ENCODE data around the gene FAM107B. TPM values are rescaled to one million over a fixed set of nuclear protein-coding genes. Genes with fewer than 3 reads are reported as not detected.

Gene FAM107B
- total RNA-seq, 3 donors from 2014 or later = 30.8 to 56.1 (median 51.8) TPM

GRCh38 chr10:14665865-14666857, 108.5 kb downstream of the FAM107B start:
- TF ChIP-seq POLR2AphosphoS5 (IDR thresholded peaks at IDR 0.05) (no peak), POLR2A (IDR thresholded peaks at IDR 0.05) (no peak)
- TF ChIP-seq, protein P1, sequence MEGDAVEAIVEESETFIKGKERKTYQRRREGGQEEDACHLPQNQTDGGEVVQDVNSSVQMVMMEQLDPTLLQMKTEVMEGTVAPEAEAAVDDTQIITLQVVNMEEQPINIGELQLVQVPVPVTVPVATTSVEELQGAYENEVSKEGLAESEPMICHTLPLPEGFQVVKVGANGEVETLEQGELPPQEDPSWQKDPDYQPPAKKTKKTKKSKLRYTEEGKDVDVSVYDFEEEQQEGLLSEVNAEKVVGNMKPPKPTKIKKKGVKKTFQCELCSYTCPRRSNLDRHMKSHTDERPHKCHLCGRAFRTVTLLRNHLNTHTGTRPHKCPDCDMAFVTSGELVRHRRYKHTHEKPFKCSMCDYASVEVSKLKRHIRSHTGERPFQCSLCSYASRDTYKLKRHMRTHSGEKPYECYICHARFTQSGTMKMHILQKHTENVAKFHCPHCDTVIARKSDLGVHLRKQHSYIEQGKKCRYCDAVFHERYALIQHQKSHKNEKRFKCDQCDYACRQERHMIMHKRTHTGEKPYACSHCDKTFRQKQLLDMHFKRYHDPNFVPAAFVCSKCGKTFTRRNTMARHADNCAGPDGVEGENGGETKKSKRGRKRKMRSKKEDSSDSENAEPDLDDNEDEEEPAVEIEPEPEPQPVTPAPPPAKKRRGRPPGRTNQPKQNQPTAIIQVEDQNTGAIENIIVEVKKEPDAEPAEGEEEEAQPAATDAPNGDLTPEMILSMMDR (IDR thresholded peaks at IDR 0.05) = no peak
- no peaks in the 10 kb centered on the region for H3K36me3 ChIP-seq
- no peak overlapping the region for H3K27ac ChIP-seq
- H3K9me3 ChIP-seq = no peaks in the 10 kb centered on the region
- no peaks in the 10 kb centered on the region for H3K27me3 ChIP-seq
- no peak for DNase-seq (ENCODE audit: low spot score in 2 of 2)
- intact Hi-C loops (cut with DNase I; ENCODE audit: low total_unique reads) = no loop called here
- no peaks in the 10 kb centered on the region for H3K4me1 ChIP-seq
- H3K4me3 ChIP-seq = no peak overlapping the region

- Histone ChIP-seq H3K4me1 (no peaks in the 10 kb centered on the region), H3K27ac (no peak overlapping the region), H3K9me3 (no peaks in the 10 kb centered on the region), H3K36me3 (no peaks in the 10 kb centered on the region), H3K4me3 (no peak overlapping the region), H3K27me3 (no peaks in the 10 kb centered on the region)
- intact Hi-C loops (cut with DNase I; ENCODE audit: low total_unique reads) = no loop called here
- no peak for DNase-seq (ENCODE audit: low spot score in 2 of 2)
- TF ChIP-seq POLR2AphosphoS5 (IDR thresholded peaks at IDR 0.05) = no peak
- TF ChIP-seq, protein P1 (IDR thresholded peaks at IDR 0.05) = no peak
- no peak for TF ChIP-seq POLR2A (IDR thresholded peaks at IDR 0.05)
Observed at GRCh38 chr10:14665304-14665703, 109.4 kb downstream of the FAM107B start.

GRCh38 chr10:14664345-14664744, 110.4 kb downstream of the FAM107B start:
- H3K27me3 ChIP-seq = no peaks in the 10 kb centered on the region
- intact Hi-C loops (cut with DNase I; ENCODE audit: low total_unique reads) = loop anchor here (5.0 kb wide), 1 partner anchor 1077 kb away; the partner anchor contains the start of gene PRPF18
- H3K27ac ChIP-seq = no peak overlapping the region
- H3K36me3 ChIP-seq = no peaks in the 10 kb centered on the region
- H3K4me3 ChIP-seq = no peak overlapping the region
- DNase-seq (ENCODE audit: low spot score in 2 of 2) = no peak
- no peaks in the 10 kb centered on the region for H3K4me1 ChIP-seq
- no peaks in the 10 kb centered on the region for H3K9me3 ChIP-seq
- TF ChIP-seq POLR2A (IDR thresholded peaks at IDR 0.05) = no peak

GRCh38 chr10:14661818-14662217, 112.9 kb downstream of the FAM107B start:
- Histone ChIP-seq H3K4me1 (no peaks in the 10 kb centered on the region), H3K36me3 (no peaks in the 10 kb centered on the region), H3K27ac (no peak overlapping the region), H3K4me3 (no peak overlapping the region), H3K27me3 (no peaks in the 10 kb centered on the region), H3K9me3 (no peaks in the 10 kb centered on the region)
- TF ChIP-seq, protein P1 (IDR thresholded peaks at IDR 0.05) = no peak
- TF ChIP-seq POLR2AphosphoS5 (IDR thresholded peaks at IDR 0.05) (no peak), POLR2A (IDR thresholded peaks at IDR 0.05) (no peak)
- intact Hi-C loops (cut with DNase I; ENCODE audit: low total_unique reads) = loop anchor here (5.0 kb wide), 1 partner anchor 1075 kb away; the partner anchor contains the start of gene PRPF18
- no peak for DNase-seq (ENCODE audit: low spot score in 2 of 2)

DNA sequence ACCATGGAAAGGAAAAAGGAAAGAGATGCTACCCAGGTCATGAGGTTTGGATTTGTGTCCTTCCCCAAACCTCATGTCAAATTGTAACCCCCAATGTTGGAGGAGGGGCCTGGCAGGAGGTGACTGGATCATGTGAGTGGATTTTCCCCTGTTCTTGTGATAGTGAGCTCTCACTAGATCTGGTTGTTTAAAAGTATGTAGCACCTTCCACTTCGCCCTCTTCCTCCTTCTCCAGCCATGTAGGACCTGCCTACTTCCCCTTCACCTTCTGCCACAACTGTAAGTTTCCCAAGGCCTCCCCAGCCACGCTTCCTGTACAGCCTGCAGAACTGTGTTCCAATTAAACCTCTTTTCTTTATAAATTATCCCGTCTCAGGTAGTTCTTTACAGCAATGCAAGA, 113.9 kb downstream of the FAM107B start:
- H3K4me1 ChIP-seq = no peaks in the 10 kb centered on the region
- DNase-seq (ENCODE audit: low spot score in 2 of 2) = no peak
- TF ChIP-seq, protein P1 (IDR thresholded peaks at IDR 0.05) = no peak
- TF ChIP-seq POLR2AphosphoS5 (IDR thresholded peaks at IDR 0.05) (no peak), POLR2A (IDR thresholded peaks at IDR 0.05) (no peak)
- H3K9me3 ChIP-seq = no peaks in the 10 kb centered on the region
- no peak overlapping the region for H3K4me3 ChIP-seq
- no peak overlapping the region for H3K27ac ChIP-seq
- no peaks in the 10 kb centered on the region for H3K36me3 ChIP-seq
- H3K27me3 ChIP-seq = no peaks in the 10 kb centered on the region
- intact Hi-C loops (cut with DNase I; ENCODE audit: low total_unique reads) = loop anchor here (5.0 kb wide), 1 partner anchor 1074 kb away; the partner anchor contains the start of gene PRPF18

All from breast epithelium (tissue), 4 donors.